Jurkat, Clone E6-1 (cell line): Measurements from ENCODE around the gene GNAI2.
"Not testable (repeated sequence)": the region's sequence is repeated elsewhere in the genome, so short reads cannot be mapped to it uniquely, and the experiment has no call there.

Source experiments
- DNase-seq: peaks from one replicate; pipeline ENCODE4 v3.0.0-alpha.2; 2011; ENCODE audit warnings: low read depth, low spot score
- H3K4me3 ChIP-seq: 2 replicates; pipeline ENCODE4 v1.5.1; 2011; ENCODE audit warnings: mild to moderate bottlenecking, low read length, control low read depth, moderate library complexity

Gene GNAI2

DNA sequence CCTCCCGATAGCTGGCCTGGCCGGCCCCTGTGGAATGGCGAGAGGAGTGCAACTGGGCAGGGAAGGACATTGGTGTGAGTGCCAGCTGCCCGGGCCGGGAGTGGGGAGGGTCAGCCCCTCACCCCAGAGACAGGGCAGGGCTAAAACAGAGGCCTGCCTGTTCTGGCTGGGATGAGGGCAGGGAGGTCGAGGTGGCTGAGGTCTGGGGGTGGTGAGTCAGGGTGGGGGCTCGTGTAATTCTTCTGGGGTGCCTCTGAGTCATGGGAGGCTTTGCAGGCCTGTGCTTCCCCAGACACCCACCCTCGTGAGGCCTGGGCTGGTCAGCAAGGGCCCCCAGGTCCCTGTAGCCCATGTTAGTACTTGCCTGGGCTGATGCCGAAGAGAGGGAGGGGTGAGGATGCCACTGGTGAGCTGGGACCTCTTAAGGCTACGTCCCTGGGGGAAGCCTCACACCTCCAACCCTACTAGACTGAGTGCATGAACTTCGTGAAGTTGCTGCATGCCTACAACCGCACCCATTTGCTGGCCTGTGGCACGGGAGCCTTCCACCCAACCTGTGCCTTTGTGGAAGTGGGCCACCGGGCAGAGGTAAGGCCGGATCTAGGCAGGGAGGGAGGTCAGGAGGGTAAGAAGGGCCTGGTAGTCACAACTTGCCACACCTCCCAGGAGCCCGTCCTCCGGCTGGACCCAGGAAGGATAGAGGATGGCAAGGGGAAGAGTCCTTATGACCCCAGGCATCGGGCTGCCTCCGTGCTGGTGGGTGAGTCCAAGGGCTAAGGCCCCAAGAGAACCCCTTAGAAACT, 34.6 kb downstream of the GNAI2 start:
- no peak for DNase-seq

DNA sequence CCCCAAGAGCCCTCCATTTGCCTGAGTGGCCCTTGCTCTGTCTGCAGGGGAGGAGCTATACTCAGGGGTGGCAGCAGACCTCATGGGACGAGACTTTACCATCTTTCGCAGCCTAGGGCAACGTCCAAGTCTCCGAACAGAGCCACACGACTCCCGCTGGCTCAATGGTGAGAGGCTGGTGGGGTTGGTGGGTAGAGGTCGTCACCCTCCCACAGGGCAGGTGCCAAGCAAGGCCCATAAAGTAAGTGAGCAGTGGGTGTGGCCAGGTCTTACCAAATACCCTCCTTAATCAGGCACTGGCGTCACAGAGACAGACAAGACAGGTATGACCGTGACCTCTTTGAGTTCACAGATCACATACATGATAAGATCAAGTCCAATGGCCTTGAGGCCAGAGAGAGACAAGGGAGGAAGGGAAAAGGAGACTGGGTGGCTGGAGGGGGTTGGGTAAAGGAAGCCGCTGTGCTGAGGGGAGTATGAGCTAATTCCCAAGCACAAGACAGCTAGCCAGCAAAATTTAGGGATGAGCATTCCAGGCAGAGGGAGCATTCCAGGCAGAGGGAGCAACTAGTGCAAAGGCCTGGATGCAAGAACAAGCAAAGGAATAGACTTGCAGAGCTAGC, 35.4 kb downstream of the GNAI2 start:
- no peak overlapping the region for H3K4me3 ChIP-seq
- DNase-seq, result no peak

More for the DNA sequence above, 34.6 kb downstream of the GNAI2 start:
- no peak overlapping the region for H3K4me3 ChIP-seq

DNA sequence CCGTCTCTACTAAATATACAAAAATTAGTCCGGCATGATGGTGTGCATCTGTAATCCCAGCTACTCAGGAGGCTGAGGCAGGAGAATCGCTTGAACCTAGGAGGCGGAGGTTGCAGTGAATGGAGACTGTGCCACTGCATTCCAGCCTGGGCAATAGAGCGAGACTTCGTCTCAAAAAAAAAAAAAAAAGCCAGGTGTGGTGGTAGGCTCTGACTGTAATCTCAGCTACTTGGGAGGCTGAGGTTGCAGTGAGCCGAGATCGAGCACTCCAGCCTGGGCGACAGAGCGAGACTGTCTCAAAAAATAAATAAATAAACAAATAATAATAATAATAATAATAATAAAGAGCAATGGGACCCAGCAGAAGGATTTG, 36.5 kb downstream of the GNAI2 start:
- not testable (repeated sequence) for DNase-seq, H3K4me3 ChIP-seq

DNA sequence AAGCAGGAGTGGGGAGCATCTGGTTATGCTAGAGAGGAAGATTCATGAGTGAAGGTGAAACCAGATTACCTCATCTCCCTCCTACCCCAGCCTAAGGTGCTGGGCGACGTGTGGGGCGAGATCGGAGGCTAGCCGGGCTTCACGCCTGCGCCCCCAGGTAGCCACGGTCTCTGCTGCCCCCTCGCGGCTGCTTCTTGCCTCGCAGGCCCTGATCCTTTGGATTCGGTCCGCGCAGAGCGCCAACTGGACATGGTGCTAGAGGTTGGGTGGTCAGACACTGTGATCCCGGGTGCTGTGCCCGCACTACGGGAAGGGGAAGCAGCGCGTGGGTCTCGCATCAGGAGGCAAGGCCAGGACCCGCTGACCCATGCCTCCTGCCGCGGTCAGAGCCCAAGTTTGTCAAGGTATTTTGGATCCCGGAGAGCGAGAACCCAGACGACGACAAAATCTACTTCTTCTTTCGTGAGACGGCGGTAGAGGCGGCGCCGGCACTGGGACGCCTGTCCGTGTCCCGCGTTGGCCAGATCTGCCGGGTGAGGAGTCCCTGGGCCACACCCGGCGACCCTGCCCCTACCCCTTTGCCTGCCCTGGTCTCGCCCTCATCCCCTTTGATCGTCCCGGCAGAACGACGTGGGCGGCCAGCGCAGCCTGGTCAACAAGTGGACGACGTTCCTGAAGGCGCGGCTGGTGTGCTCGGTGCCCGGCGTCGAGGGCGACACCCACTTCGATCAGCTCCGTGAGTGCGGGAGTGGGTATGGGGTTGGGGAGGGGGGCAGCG, 37.1 kb downstream of the GNAI2 start:
- DNase-seq, result peak; percentile 41
- H3K4me3 ChIP-seq, result no peak overlapping the region

DNA sequence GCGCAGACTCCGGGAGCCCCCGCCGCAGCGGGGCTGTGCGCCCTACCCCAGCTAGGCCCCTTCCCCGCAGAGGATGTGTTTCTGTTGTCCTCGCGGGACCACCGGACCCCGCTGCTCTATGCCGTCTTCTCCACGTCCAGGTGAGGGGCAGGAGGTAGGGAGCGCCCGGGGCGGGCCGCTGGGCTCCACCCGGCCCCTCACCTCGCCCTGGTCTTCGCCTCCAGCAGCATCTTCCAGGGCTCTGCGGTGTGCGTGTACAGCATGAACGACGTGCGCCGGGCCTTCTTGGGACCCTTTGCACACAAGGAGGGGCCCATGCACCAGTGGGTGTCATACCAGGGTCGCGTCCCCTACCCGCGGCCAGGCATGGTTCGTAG, 37.7 kb downstream of the GNAI2 start:
- H3K4me3 ChIP-seq, result no peak overlapping the region

DNA sequence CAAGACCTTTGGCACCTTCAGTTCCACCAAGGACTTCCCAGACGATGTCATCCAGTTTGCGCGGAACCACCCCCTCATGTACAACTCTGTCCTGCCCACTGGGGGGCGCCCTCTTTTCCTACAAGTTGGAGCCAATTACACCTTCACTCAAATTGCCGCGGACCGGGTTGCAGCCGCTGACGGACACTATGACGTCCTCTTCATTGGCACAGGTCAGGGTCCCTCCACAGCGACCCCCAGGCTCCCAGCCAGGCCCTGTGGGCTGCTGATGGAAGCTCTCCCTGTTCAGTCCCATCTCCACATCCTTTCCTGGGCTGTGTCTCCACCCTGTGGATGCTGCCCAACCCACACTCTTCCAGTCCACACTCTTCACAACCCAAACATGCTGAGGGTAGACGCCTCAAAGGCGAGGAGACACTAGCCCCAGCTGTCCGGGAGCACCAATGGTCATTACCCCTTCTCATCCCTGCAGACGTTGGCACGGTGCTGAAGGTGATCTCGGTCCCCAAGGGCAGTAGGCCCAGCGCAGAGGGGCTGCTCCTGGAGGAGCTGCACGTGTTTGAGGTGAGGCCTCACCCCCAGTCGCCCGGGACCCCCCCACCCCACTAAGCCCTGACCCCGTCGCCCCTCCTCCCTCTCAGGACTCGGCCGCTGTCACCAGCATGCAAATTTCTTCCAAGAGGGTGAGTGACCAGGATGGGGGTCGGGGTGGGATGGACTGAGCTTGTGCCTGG, 38.5 kb downstream of the GNAI2 start:
- H3K4me3 ChIP-seq, result no peak overlapping the region
- peak; percentile 55 for DNase-seq

More for the DNA sequence above, 37.7 kb downstream of the GNAI2 start:
- no peak for DNase-seq

DNA sequence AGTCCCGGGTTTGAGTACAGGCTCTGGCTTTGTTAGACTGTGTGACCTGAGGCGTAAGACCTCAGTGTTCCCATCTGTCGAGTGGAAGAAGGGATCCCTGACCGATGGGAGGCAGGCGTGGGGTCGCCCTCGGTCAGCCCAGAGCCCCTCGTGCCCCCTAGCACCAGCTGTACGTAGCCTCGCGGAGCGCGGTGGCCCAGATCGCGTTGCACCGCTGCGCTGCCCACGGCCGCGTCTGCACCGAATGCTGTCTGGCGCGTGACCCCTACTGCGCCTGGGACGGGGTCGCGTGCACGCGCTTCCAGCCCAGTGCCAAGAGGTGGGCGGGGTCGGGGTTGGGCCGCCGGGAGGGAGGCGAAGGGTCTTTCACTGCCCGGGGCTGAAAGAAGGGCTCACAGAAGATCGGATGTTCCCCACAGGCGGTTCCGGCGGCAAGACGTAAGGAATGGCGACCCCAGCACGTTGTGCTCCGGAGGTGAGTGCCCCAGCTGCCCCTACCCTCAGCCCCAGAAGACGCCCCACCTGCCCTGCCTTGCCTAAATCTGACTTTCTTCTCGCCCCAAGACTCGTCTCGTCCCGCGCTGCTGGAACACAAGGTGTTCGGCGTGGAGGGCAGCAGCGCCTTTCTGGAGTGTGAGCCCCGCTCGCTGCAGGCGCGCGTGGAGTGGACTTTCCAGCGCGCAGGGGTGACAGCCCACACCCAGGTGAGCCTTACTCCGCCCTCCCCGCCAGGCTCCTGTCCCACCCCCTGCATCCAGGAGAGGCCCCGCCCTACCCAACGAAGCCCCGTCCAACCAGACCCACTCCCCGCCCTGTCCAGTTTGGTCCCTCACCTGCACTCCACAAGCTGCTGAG, 39.4 kb downstream of the GNAI2 start:
- H3K4me3 ChIP-seq, result no peak overlapping the region
- no peak for DNase-seq

DNA sequence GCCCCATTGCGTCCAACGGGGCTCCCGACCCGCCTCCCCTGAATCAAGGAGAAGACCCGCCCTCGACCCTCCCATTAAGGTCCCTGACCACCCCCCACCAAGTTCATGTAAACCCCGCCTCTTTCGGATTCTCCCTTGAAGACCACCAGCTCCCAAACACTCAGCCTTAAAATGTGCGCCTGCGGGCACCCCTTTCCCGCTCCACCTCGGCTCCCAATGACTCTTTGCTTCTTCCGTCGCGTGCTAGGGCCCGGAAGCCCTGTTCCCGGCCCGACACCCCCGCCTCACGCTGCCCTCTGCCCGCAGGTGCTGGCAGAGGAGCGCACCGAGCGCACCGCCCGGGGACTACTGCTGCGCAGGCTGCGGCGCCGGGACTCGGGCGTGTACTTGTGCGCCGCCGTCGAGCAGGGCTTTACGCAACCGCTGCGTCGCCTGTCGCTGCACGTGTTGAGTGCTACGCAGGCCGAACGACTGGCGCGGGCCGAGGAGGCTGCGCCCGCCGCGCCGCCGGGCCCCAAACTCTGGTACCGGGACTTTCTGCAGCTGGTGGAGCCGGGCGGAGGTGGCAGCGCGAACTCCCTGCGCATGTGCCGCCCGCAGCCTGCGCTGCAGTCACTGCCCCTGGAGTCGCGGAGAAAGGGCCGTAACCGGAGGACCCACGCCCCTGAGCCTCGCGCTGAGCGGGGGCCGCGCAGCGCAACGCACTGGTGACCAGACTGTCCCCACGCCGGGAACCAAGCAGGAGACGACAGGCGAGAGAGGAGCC, 40.2 kb downstream of the GNAI2 start:
- DNase-seq, result no peak
- no peak overlapping the region for H3K4me3 ChIP-seq

DNA sequence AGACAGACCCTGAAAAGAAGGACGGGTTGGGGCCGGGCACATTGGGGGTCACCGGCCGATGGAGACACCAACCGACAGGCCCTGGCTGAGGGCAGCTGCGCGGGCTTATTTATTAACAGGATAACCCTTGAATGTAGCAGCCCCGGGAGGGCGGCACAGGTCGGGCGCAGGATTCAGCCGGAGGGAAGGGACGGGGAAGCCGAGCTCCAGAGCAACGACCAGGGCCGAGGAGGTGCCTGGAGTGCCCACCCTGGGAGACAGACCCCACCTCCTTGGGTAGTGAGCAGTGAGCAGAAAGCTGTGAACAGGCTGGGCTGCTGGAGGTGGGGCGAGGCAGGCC, 40.7 kb downstream of the GNAI2 start:
- no peak overlapping the region for H3K4me3 ChIP-seq
- no peak for DNase-seq

DNA sequence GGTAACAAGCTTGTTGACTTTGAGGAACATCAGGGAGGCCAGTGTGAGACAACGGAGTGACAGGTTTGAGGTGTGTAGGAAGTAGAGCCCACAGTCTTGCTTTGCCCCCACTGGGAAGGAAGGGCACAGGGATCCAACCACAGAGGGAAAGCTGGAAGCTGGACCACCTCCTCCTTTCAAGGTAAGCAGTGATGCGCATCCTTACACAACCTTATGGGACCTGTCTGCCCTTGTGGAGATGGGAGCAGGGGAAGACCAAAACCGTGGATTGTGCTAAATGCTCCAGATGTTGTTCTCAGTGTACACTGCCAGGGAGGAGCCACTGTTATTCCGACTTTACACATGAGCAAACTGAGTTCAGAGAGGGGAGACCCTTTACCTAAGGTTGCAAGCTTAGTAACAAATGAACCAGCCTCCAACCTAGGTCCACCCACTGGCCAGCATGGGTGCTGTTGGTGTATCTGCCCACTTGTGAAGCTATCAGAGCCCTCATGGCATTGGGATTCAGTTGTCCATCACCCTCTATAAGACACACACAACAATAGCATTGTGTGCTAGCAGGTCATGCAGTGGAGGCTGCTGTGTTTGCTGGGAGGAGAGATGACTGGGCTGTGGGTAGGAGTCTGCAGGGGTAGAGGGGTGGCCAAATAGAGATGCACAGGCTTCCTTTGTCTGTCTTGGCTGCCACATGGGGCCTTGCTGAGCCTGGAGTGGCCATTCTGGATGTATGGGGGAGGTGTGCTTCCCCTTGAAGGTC, 42.3 kb downstream of the GNAI2 start:
- H3K4me3 ChIP-seq, result no peak overlapping the region
- DNase-seq, result no peak

DNA sequence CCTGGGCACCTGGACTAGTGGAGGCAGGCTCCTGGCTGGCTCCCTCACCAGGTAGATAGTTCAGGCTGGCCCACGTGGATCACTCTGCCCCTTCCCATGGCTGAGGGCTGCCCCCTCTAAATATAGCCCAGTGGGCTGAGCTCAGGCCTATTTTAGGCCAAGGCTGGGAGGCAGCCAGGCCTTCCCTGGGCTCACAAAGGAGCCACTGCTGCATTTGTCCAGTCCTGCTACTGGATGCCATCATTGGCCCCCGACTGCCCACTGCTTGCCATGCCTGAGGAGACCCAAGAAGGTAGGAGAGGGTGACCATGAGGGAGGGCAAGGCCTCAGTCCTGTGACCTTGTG, 42.8 kb downstream of the GNAI2 start, which contains the start of gene LSMEM2:
TSS of gene LSMEM2 (plus strand) at position 208 of the 345 bp plus-strand sequence. CDS start at position 235, 27 bp downstream.
- no peak within 1 kb of the TSS for H3K4me3 ChIP-seq
- no peak for DNase-seq

DNA sequence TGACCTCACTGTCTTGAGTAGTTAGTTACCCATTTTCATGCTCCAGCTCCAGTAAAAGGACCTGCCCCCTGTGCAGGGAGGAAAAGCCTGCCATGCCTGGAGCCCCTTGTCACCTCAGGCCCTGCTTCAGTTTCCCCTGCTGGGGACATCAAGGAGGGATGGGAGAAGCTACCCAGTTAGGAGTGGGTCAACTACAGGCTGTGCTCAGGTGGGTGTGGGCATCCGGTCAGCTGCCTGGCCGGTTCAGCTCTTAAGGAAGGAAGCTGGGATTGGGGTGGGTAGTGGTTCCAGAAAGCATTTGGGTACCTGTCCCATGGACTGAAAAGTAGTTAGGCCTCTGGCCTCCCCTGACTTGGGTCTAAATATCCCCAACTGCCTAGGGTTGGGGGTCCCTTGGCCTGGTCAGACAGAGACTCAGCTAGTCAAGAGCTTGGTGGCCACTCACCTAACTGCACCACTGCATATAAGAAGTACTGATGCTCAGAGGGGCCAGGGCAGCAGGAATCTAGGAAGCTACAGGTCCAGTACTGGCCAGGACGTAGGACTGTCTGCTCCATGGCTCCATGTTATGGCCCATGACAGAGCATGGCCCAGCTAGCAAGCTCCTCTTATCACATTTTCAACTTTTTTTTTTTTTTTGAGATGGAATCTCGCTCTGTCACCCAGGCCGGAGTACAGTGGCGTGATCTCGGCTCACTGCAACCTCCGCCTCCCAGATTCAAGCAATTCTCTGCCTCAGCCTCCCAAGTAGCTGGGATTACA, 43.4 kb downstream of the GNAI2 start:
- H3K4me3 ChIP-seq, result no peak overlapping the region
- DNase-seq, result no peak

DNA sequence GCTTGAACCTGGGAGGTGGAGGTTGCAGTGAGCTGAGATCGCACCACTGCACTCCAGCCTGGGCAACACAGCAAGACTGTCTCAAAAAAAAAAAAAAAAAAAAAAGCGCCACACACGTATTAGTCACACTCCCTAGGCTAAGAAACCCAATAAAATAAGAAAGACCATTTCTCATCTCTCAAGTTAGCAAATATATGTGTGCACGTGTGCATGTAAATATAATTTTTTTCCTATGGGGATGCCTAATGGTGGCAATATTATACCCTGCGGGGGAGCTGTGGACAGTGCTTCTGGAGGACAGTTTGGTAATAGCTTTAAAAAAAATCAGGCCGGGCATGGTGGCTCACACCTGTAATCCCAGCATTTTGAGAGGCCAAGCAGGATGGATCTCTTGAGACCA, 48.1 kb downstream of the GNAI2 start:
- DNase-seq, H3K4me3 ChIP-seq: not testable (repeated sequence)

DNA sequence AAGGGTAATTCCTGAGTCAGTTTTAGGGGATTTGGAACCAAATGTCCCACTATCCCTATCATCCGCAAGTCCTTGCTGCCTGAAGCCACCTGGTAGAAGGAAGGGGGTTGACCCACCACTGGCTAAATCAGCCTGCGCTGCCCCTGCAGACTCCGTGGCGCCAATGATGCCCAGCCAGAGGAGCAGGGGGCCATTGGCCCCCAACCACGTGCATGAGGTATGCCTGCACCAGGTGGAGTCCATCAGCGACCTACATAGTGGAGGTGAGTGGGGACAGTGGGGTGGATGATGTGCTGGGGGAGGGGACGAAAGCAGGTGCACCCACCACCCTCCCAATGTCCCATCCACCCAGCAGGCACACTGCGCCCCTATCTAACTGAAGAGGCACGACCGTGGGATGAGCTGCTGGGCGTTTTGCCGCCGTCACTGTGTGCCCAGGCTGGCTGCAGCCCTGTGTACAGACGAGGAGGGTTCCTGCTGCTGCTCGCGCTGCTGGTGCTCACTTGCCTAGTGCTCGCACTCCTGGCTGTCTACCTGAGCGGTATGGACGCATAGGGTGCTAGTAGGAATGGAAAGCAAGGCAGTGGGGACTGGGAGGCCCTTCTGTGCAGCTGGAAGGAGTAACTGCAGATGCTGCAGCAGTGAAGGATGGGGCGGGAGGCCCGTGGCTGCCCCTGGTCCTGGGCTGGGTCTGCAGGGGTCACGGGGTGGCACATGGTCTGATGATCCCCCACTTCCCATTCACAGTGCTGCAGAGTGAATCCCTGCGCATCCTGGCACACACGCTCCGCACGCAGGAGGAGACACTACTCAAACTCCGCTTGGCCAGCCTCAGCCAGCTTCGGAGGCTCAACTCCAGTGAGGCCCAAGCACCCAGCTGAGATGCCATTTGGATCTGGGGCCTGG, 50.6 kb downstream of the GNAI2 start:
- no peak overlapping the region for H3K4me3 ChIP-seq
- DNase-seq, result no peak

DNA sequence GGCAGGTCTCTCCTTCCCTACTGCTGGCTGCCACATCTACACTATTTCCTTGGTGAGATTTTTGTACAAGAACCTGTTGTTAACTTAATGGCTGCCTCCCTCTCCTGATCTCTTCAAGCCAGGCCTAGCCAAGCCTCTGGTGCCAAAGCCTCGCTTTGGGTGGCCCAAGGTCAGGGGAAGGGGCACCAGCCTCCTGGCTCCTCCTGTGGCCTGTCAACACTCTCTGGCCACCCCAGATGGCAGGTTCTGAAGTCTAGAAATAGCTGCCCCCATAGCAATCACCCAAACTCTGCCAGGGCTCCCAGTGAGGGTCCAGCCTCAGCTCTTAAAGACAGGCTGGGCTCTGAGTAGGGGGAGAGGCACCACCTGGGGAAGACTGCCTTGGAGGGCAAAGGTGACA, 51.3 kb downstream of the GNAI2 start:
- no peak for DNase-seq
- no peak overlapping the region for H3K4me3 ChIP-seq
